Endodermal cell (in vitro differentiated cells): ENCODE results near the gene CCDC6. TPM values are rescaled to one million over a fixed set of nuclear protein-coding genes. Genes with fewer than 3 reads are reported as not detected.

Experiments used
- DNase-seq: peaks from one replicate; pipeline ENCODE4 v3.0.0-alpha.2; 2017
- H3K27ac ChIP-seq: 2 replicates; pipeline ENCODE4 v1.5.1; 2013; ENCODE audit warnings: mild to moderate bottlenecking, low read depth, low read length, moderate library complexity
- H3K27me3 ChIP-seq: 2 replicates; pipeline ENCODE4 v1.6.1; 2013; ENCODE audit warnings: mild to moderate bottlenecking, low read length, moderate library complexity; ENCODE audit not compliant: insufficient read depth, control insufficient read depth, poor library complexity, severe bottlenecking
- H3K36me3 ChIP-seq: 2 replicates; pipeline ENCODE4 v1.7.0; 2013; ENCODE audit warnings: mild to moderate bottlenecking, low read length, moderate library complexity; ENCODE audit not compliant: control insufficient read depth, insufficient read depth
- H3K4me1 ChIP-seq: one replicate; pipeline ENCODE4 v1.7.0; 2013; ENCODE audit warnings: low read length; ENCODE audit not compliant: control insufficient read depth, insufficient read depth
- H3K4me3 ChIP-seq: 2 replicates; pipeline ENCODE4 v1.5.1; 2013; ENCODE audit warnings: mild to moderate bottlenecking, low read length, moderate library complexity
- H3K9ac ChIP-seq: 2 replicates; pipeline ENCODE4 v1.6.1; 2013; ENCODE audit warnings: mild to moderate bottlenecking, low read length, moderate library complexity; ENCODE audit not compliant: poor library complexity, severe bottlenecking; ENCODE audit errors: extremely low read depth
- H3K9me3 ChIP-seq: 2 replicates; pipeline ENCODE4 v1.6.1; 2013; ENCODE audit warnings: mild to moderate bottlenecking, low read length, moderate library complexity; ENCODE audit not compliant: control insufficient read depth
- H3K27ac Mint-ChIP-seq: 2 replicates; pipeline ENCODE4 v1.8.0; 2020; ENCODE audit warnings: mixed read lengths
- H3K27me3 Mint-ChIP-seq: 2 replicates; pipeline ENCODE4 v1.8.0; 2021; ENCODE audit warnings: mild to moderate bottlenecking, mixed read lengths; ENCODE audit not compliant: insufficient read depth
- H3K36me3 Mint-ChIP-seq: 2 replicates; pipeline ENCODE4 v1.8.0; 2020; ENCODE audit warnings: low read depth, mixed read lengths
- H3K4me1 Mint-ChIP-seq: 2 replicates; pipeline ENCODE4 v1.8.0; 2020; ENCODE audit warnings: mixed read lengths
- H3K4me3 Mint-ChIP-seq: 2 replicates; pipeline ENCODE4 v1.8.0; 2020; ENCODE audit warnings: mild to moderate bottlenecking, moderate library complexity, mixed read lengths
- H3K9me3 Mint-ChIP-seq: 2 replicates; pipeline ENCODE4 v1.8.0; 2020; ENCODE audit warnings: mild to moderate bottlenecking, mixed read lengths
- CTCF ChIP-seq: fragments of 200-600 bp; sonication (generic); conservative IDR thresholded peaks from 2 replicates; pipeline ENCODE4 v1.5.0; 2021; ENCODE audit warnings: antibody characterized with exemption, mild to moderate bottlenecking
- WGBS, 2 experiments: methylation state at CpG; one replicate each; pipeline versions ENCODE4 v1.1.5 to v1.1.7; 2013; ENCODE audit warnings: missing lambda C conversion rate in 2 of 2, mixed read lengths in 1 of 2; ENCODE audit not compliant: insufficient coverage in 1 of 2, insufficient read length in 1 of 2; 5-methylcytosine and 5-hydroxymethylcytosine counted together
- total RNA-seq, 2 donors: library from RNA; stranded (reverse); fragmentation: NEBNext Ultra II Directional in 1 of 2; extraction: Animal tissue kit (Norgen Biotek cat#: 25700) in 1 of 2; gene quantifications; 2 replicates in 1 of 2; 3 replicates in 1 of 2; pipeline ENCODE4 v1.2.1, GENCODE V29; 2021

CCDC6 gene
- total RNA-seq, 2 donors from 2014 or later = 29.3 to 30.4 TPM

- 92 to 95% methylated on average over 4 to 7 of the region's 7 CpGs for WGBS, 2 experiments
- Histone ChIP-seq H3K27me3 (no peaks in the 10 kb centered on the region), H3K4me3 (no peak overlapping the region), H3K27ac (no peak overlapping the region), H3K36me3 (no peaks in the 10 kb centered on the region), H3K4me1 (peaks cover 5% of the 10 kb centered on the region), H3K9me3 (no peaks in the 10 kb centered on the region), H3K9ac (no peak overlapping the region)
- H3K4me3 Mint-ChIP-seq = no peak overlapping the region
- H3K27me3 Mint-ChIP-seq = no peaks in the 10 kb centered on the region
- H3K36me3 Mint-ChIP-seq = no peaks in the 10 kb centered on the region
- TF ChIP-seq CTCF = no peak
- H3K9me3 Mint-ChIP-seq = no peaks in the 10 kb centered on the region
- peaks cover 24% of the 10 kb centered on the region for H3K4me1 Mint-ChIP-seq
- no peak for DNase-seq
- no peak overlapping the region for H3K27ac Mint-ChIP-seq
These were observed 33.4 kb downstream of the CCDC6 start for GRCh38 chr10:59872892-59873463.

DNA sequence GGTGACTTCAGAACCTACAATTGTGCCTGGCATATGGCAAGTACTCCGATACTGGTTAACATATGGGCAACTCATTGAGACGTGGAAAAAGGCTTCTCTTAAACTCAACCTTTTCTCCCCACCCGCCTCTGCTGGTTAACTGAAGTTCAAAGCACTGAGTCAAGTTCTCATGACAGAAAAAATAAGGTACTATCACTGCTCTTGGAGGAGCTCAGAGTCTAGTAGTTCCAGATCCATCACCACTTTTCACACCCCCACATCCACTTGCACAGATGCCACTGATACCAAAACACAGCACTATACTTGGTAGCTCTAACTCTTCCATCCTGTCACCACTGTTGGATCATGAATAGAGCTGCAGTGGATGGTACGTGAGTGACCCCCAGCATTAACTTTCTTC, 36.2 kb downstream of the CCDC6 start:
- Mint-ChIP-seq H3K4me1 (peaks cover 30% of the 10 kb centered on the region), H3K36me3 (no peaks in the 10 kb centered on the region), H3K27me3 (no peaks in the 10 kb centered on the region), H3K27ac (no peak overlapping the region), H3K9me3 (no peaks in the 10 kb centered on the region), H3K4me3 (no peak overlapping the region)
- 88 to 100% methylated on average over 3 to 4 of the region's 4 CpGs for WGBS, 2 experiments
- Histone ChIP-seq H3K27me3 (no peaks in the 10 kb centered on the region), H3K27ac (no peak overlapping the region), H3K9ac (no peak overlapping the region), H3K9me3 (no peaks in the 10 kb centered on the region), H3K4me3 (no peak overlapping the region), H3K4me1 (peaks cover 5% of the 10 kb centered on the region), H3K36me3 (no peaks in the 10 kb centered on the region)
- TF ChIP-seq CTCF = no peak
- DNase-seq = no peak

DNA sequence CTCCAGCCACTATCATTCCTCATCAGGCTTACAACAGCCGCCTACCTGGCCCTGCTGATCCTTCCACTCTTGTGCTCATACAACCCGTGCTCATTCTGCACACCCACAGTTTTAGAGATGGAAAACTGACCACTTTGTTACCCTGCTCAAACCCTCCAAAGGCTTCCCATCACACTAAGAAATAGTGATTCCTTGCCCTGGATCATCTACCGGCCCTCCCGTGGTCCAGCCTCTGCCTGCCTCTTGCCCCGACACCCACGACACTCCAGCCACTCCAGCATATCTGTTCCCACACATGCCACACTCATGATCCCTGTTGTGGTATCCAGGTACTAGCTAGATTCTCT, 36.8 kb downstream of the CCDC6 start:
- Mint-ChIP-seq H3K4me1 (peaks cover 34% of the 10 kb centered on the region), H3K4me3 (no peak overlapping the region), H3K36me3 (no peaks in the 10 kb centered on the region), H3K27ac (no peak overlapping the region), H3K27me3 (no peaks in the 10 kb centered on the region), H3K9me3 (no peaks in the 10 kb centered on the region)
- Histone ChIP-seq H3K4me1 (peaks cover 5% of the 10 kb centered on the region), H3K4me3 (no peak overlapping the region), H3K27me3 (no peaks in the 10 kb centered on the region), H3K36me3 (no peaks in the 10 kb centered on the region), H3K9me3 (no peaks in the 10 kb centered on the region), H3K27ac (no peak overlapping the region), H3K9ac (no peak overlapping the region)
- TF ChIP-seq CTCF = no peak
- DNase-seq = no peak
- WGBS, 2 experiments = 92 to 95% methylated on average over 4 to 6 of the region's 6 CpGs
